Activated naive CD8-positive, alpha-beta T cell treated with anti-CD3 and anti-CD28 coated beads for 36 hours (primary cell): Measurements from ENCODE around the gene TAOK2. TPM values are rescaled to one million over a fixed set of nuclear protein-coding genes. Genes with fewer than 3 reads are reported as not detected.

Experiments used
- DNase-seq: peaks from one replicate; pipeline ENCODE4 v3.0.0; 2021
- H3K27ac Mint-ChIP-seq: one replicate; pipeline ENCODE4 v1.8.0; 2022; ENCODE audit warnings: mild to moderate bottlenecking, moderate library complexity, mixed read lengths
- H3K27me3 Mint-ChIP-seq: one replicate; pipeline ENCODE4 v1.8.0; 2022; ENCODE audit warnings: mild to moderate bottlenecking, mixed read lengths
- H3K36me3 Mint-ChIP-seq: one replicate; pipeline ENCODE4 v1.8.0; 2021; ENCODE audit warnings: mild to moderate bottlenecking, mixed read lengths
- H3K4me1 Mint-ChIP-seq: one replicate; pipeline ENCODE4 v1.8.0; 2021; ENCODE audit warnings: mixed read lengths
- H3K4me3 Mint-ChIP-seq: one replicate; pipeline ENCODE4 v1.8.0; 2022; ENCODE audit warnings: mild to moderate bottlenecking, moderate library complexity, mixed read lengths
- H3K9me3 Mint-ChIP-seq: one replicate; pipeline ENCODE4 v1.8.0; 2022; ENCODE audit warnings: mixed read lengths
- total RNA-seq, 2 experiments: library from RNA; stranded (reverse); gene quantifications; one replicate each; pipeline ENCODE4 v1.2.3, GENCODE V29; 2021

Gene TAOK2
- total RNA-seq, 2 experiments from 2014 or later: 24.9 to 26.4 TPM

DNA sequence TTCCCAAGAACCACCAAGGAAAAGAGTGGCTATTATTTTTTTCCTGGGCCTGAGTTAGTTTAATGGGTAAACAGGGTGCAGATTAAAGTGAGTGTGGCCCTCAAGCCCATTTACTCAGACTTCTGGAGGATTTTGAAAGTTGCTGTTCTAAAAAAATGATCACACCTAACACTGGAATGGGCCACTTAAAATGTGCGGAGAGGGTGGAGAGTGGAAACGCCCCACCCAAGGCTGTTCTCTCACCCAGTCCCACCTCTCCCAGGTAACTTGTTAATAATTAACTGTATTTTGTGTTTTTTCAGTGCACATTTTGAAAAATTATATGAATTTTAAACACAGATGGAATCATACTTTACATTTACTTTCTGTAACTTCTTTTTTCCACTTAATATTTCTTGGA, 16.4 kb downstream of the TAOK2 start:
- Mint-ChIP-seq H3K27ac (no peak overlapping the region), H3K36me3 (peaks cover 14% of the 10 kb centered on the region), H3K4me1 (peaks cover 10% of the 10 kb centered on the region)

DNA sequence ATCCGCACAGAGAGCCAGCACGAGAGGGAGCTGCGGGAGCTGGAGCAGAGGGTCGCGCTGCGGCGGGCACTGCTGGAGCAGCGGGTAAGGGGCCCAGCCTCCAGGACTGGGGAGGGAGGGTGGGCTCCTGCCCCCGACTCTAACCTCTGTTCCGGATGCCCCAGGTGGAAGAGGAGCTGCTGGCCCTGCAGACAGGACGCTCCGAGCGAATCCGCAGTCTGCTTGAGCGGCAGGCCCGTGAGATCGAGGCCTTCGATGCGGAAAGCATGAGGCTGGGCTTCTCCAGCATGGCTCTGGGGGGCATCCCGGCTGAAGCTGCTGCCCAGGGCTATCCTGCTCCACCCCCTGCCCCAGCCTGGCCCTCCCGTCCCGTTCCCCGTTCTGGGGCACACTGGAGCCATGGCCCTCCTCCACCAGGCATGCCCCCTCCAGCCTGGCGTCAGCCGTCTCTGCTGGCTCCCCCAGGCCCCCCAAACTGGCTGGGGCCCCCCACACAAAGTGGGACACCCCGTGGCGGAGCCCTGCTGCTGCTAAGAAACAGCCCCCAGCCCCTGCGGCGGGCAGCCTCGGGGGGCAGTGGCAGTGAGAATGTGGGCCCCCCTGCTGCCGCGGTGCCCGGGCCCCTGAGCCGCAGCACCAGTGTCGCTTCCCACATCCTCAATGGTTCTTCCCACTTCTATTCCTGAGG, 17.4 kb downstream of the TAOK2 start:
- no peak overlapping the region for H3K27ac Mint-ChIP-seq
- DNase-seq: no peak
- no peak overlapping the region for H3K4me3 Mint-ChIP-seq
- H3K36me3 Mint-ChIP-seq: peaks cover 12% of the 10 kb centered on the region
- H3K27me3 Mint-ChIP-seq: no peaks in the 10 kb centered on the region
- H3K9me3 Mint-ChIP-seq: no peaks in the 10 kb centered on the region
- peaks cover 15% of the 10 kb centered on the region for H3K4me1 Mint-ChIP-seq

More for the DNA sequence above, 16.4 kb downstream of the TAOK2 start:
- no peak overlapping the region for H3K4me3 Mint-ChIP-seq
- no peak for DNase-seq
- no peaks in the 10 kb centered on the region for H3K9me3 Mint-ChIP-seq
- H3K27me3 Mint-ChIP-seq: no peaks in the 10 kb centered on the region

DNA sequence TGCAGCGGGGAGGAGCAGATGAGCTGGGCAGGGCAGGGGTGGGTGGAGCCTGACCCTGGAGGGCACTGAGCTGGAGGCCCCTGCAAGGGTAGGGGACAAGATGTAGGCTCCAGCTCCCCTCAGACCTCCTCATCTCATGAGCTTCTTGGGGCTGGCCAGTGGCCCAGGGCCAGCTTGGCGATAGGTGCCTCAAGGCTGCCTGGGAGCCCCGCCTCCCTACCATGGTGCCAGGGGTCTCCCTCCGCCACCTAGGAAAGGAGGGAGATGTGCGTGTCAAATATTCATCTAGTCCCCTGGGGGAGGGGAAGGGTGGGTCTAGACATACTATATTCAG, 17.9 kb downstream of the TAOK2 start:
- Mint-ChIP-seq H3K9me3 (no peaks in the 10 kb centered on the region), H3K27me3 (no peaks in the 10 kb centered on the region), H3K4me3 (no peak overlapping the region), H3K27ac (no peak overlapping the region), H3K36me3 (peaks cover 17% of the 10 kb centered on the region), H3K4me1 (peaks cover 15% of the 10 kb centered on the region)
- DNase-seq: no peak

DNA sequence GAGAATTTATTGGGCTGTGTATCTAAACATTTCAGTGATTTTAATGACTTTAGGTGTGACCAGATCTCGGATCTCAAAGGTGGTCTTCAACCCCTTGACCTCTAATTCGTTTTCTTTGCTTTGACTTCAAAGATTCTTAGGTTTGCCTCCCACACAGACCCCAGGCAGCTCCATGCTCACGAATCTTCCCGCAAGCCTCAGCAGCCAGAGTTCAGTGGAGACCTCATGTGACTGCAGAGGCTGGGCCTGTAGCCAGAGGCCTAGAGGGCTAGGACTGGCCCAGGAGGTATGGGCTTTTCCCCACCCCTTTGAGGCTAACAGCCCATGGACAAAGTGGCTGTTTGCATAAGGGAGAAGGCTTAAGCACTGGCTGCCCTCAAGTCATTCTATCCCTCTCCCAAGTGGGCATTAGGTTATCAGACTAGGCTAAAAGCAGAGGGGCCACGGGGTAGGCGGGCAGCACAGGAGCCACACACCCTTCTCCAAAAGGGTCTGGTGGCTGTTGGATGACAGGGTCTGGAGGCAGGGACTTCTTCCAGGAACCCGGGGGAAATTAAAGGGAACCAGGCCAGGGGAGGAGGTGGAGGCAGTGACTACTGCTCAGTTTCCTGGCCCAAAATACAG, 18.8 kb downstream of the TAOK2 start:
- Mint-ChIP-seq H3K27ac (peak overlapping the region; percentile 74), H3K36me3 (peaks cover 20% of the 10 kb centered on the region), H3K4me1 (peaks cover 20% of the 10 kb centered on the region), H3K27me3 (no peaks in the 10 kb centered on the region), H3K4me3 (no peak overlapping the region), H3K9me3 (no peaks in the 10 kb centered on the region)
- DNase-seq: no peak

DNA sequence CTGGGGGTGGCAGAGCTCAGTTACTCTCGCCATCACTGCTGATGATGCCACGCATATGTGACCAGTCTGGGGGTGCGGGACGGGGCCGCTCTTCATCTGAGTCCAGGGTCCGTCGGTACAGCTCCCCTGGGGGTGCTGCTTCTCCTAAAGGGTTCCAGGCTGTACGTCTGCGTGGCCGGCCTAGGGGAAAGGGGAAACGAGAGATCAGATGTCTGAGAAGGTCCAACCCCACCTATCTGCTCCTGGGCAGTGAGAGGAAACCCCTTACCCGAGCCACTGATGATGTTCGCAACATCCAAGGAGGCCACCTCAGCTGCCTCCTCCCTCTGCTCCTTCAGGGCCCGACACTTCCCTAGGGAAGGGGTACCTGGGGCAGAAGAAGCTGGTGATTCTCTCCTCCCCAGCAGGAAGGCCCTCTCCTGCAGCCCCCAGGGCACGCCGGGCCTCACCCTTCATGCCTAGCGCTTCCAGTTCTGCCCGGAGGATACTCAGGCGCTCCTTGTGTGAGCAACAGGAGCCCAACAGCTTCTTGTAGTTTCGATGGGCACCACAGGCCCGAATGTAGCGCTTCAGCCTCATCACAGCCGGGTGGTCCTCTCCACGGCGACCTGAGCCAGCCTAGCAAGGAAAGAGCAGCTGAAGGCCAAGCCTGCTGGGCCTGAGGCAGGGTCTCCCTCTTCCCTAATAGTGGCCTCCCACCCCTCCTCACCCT, 19.7 kb downstream of the TAOK2 start:
- no peaks in the 10 kb centered on the region for H3K27me3 Mint-ChIP-seq
- H3K4me1 Mint-ChIP-seq: peaks cover 26% of the 10 kb centered on the region
- H3K36me3 Mint-ChIP-seq: peaks cover 27% of the 10 kb centered on the region
- no peak for DNase-seq
- no peak overlapping the region for H3K27ac Mint-ChIP-seq
- no peaks in the 10 kb centered on the region for H3K9me3 Mint-ChIP-seq
- H3K4me3 Mint-ChIP-seq: no peak overlapping the region

DNA sequence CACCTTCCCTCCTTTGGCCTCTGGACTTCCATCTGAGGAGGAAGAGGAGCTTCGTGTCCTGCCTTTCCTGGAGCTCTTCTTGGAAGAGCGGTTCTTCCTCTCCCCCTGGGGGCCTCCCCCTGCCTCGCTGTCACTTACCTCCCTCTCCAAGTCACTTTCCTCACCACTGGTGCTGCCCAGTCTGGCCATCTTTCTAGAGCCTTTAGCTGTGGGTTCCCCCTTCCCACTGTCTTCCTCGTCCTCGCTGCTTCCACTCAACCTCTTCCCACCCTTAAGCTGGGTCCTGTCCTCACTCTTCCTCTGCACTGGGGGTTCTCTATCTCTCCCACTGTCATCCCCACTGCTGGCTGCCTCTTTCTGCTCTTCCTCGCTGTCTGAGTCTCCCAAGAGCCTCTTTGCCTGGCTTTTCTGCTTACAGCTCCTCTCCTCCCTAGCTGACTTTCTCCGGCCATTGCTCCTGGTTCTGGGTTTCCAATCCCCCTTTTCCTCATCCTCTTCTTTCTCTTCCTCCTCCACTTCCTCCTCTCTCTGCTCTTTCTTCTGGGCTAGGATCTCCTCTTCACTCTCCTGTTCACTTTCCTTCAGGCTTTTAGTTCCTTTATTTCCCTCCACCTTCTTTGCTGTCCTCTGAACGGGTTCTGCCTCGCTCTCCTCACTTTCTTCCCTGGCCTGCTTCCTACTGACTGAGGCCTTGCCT, 20.4 kb downstream of the TAOK2 start:
- Mint-ChIP-seq H3K27ac (peak overlapping the region; percentile 50), H3K27me3 (no peaks in the 10 kb centered on the region), H3K4me1 (peaks cover 27% of the 10 kb centered on the region), H3K36me3 (peaks cover 29% of the 10 kb centered on the region), H3K9me3 (no peaks in the 10 kb centered on the region), H3K4me3 (peak overlapping the region; percentile 99)
- DNase-seq: no peak

DNA sequence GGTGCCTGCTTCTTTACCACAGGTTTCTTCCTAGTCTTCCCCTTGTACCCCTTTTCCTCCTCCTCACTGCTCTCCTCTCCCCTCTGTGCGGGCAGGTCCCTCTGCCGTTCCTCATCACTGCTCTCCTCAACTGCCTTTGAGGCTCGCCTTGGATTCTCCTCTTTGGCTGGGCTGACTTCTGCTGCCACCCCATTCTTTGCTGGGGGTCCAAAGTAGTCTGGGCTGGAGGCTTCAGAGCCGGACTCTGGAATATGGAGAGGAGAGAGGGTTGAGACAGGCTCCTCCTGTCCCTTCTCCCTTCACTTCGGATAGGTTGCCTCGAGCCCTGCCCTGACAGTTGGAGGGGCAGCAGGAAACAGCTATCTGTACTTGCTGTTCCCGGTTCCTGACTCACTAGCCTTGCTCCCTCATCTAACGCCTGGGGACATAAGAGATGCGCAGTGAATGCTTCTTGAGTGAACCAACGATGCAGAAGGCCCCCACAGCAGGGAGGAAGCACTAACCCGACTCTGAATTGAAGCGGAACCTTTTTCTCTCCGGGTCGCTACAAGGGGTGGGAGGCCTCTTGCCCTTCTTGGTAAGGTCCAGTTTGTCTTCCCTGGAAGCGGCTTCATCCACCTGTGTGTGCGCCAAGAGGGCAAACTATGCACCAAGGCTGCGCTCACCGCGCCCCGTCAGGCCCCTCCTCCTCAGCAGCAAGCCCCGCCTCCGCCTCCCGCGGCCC, 21.1 kb downstream of the TAOK2 start:
- Mint-ChIP-seq H3K4me3 (peak overlapping the region; percentile 99), H3K9me3 (no peaks in the 10 kb centered on the region), H3K4me1 (peaks cover 30% of the 10 kb centered on the region), H3K27me3 (no peaks in the 10 kb centered on the region), H3K36me3 (peaks cover 29% of the 10 kb centered on the region), H3K27ac (peak overlapping the region; percentile 99)
- DNase-seq: peak; percentile 78

DNA sequence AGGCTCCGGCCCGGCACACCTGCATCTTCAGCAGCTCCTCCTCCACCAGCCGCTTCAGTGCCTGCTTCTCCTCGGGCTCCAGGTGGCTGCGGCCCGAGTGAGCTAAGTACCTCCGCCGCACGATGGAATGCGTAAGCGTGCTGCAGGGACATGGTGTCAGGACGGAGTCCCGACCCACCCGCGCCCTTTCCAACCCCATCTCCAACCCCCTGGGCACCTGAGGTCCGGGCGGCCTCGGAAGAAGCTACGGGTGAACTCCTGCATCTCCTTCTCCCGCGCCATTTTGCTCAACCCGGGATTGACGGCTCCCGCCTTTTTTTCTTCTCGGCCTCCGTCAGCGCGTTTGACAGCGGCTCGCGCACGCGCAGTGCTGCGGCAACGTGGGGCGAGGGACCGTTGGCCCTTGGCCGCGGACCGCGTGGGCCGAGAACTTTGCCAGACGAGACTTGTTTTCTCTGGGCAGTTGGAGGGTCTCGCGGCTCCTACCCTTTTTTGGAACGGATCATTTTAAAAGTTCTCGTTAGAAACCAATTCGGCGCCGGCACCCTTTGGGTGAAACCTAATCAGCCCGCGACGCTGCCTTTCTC, 21.7 kb downstream of the TAOK2 start, which contains the start of gene HIRIP3:
TSS of gene HIRIP3 (minus strand) at position 294 of the 587 bp plus-strand sequence. CDS start at position 282, 12 bp downstream.
- Mint-ChIP-seq H3K27ac (peak within 1 kb of the TSS; percentile 99), H3K9me3 (no peaks in the 10 kb centered on the region), H3K4me1 (peaks cover 30% of the 10 kb centered on the region), H3K4me3 (peak within 1 kb of the TSS; percentile 99), H3K27me3 (no peaks in the 10 kb centered on the region), H3K36me3 (peaks cover 29% of the 10 kb centered on the region)
- peak; percentile 89 for DNase-seq

DNA sequence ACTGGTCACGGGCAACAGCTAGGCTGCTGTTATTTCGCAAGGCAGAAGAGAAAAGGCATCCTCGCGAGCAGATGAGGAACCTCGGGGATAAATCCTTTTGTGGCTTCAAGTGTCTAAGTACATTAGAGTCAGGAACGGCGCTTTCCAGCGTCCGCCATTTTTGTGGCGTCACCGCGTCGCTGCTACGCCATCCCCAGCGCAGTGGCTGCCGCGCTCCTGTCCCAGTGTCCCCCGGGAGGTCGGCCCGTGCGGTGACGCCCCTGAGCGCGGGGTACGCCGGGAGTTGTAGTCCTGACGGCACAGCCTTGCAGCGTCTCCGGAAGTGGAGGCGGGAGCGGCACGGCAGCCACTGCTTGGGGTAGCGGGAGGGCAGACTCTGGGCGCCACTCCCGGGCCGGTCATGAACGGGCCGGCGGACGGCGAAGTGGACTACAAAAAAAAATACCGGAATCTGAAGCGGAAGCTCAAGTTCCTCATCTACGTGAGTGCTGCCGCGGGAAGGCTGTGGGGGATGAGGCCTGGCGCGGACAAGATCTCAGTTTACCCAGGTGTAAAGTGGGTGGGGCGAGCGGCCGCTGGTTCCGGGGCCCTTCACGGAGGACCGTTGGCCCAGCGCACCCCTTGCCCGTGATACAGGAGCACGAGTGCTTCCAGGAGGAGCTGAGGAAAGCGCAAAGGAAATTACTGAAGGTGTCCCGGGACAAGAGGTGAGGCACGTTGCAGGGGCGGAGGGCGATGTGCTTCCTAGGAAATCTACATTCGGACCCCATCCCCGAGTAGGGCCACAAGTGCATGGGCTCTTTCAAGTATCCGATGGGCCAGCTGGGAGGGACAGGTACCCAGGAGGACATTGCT, 22.5 kb downstream of the TAOK2 start, which contains the start of gene INO80E:
TSS of gene INO80E (plus strand) at position 331 of the 855 bp plus-strand sequence. CDS start at position 401, 70 bp downstream.
- Mint-ChIP-seq H3K27me3 (no peaks in the 10 kb centered on the region), H3K9me3 (no peaks in the 10 kb centered on the region), H3K4me3 (peak within 1 kb of the TSS; percentile 99), H3K36me3 (peaks cover 29% of the 10 kb centered on the region), H3K27ac (peak within 1 kb of the TSS; percentile 99), H3K4me1 (peaks cover 30% of the 10 kb centered on the region)
- DNase-seq: peak; percentile 100

DNA sequence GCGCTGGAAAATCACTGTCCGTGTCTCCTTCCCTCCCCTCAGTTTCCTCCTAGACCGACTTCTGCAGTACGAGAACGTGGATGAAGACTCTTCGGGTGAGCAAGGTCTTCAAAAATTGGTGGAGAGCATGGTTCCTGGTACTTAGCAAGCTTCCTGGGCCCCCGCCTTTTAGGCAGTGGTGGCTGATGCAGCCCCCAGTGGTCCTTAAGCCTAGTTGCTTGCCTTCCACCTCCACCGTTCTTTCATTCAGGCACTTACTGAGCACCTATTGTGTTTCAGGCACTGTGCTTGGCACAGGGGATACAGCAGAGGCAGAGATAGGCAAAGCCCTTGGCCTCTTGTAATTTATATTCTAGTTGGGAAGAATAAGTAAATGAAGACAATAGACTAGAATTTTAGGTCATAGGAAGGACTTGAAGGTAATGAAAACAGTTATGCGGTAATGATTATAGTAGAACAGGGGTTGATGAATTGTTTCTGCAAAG, 23.1 kb downstream of the TAOK2 start:
- peak overlapping the region; percentile 99 for H3K27ac Mint-ChIP-seq
- no peaks in the 10 kb centered on the region for H3K27me3 Mint-ChIP-seq
- H3K36me3 Mint-ChIP-seq: peaks cover 29% of the 10 kb centered on the region
- DNase-seq: no peak
- no peaks in the 10 kb centered on the region for H3K9me3 Mint-ChIP-seq
- H3K4me3 Mint-ChIP-seq: peak overlapping the region; percentile 99
- peaks cover 30% of the 10 kb centered on the region for H3K4me1 Mint-ChIP-seq

DNA sequence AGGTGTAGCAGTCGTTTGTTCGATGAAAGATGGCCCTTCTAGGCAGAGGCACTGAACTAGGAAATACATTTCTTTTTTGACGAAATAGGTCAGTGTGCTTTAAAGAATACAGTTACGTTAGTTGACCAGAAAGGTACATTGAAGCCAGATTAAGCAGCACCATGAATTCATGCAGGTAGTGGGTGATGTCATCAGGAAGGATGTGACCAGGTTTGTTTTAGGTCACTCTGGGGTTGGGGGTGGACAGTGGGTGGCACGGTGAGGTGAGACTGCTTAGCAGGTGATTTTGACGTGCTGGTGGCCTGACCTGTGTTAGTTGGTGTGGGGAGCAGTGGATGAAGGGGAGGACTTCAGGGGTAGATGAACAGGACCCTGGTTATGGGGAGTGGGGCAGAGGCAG, 25.9 kb downstream of the TAOK2 start:
- no peaks in the 10 kb centered on the region for H3K9me3 Mint-ChIP-seq
- no peaks in the 10 kb centered on the region for H3K27me3 Mint-ChIP-seq
- peaks cover 26% of the 10 kb centered on the region for H3K4me1 Mint-ChIP-seq
- no peak overlapping the region for H3K4me3 Mint-ChIP-seq
- peaks cover 27% of the 10 kb centered on the region for H3K36me3 Mint-ChIP-seq
- H3K27ac Mint-ChIP-seq: no peak overlapping the region
- DNase-seq: no peak

DNA sequence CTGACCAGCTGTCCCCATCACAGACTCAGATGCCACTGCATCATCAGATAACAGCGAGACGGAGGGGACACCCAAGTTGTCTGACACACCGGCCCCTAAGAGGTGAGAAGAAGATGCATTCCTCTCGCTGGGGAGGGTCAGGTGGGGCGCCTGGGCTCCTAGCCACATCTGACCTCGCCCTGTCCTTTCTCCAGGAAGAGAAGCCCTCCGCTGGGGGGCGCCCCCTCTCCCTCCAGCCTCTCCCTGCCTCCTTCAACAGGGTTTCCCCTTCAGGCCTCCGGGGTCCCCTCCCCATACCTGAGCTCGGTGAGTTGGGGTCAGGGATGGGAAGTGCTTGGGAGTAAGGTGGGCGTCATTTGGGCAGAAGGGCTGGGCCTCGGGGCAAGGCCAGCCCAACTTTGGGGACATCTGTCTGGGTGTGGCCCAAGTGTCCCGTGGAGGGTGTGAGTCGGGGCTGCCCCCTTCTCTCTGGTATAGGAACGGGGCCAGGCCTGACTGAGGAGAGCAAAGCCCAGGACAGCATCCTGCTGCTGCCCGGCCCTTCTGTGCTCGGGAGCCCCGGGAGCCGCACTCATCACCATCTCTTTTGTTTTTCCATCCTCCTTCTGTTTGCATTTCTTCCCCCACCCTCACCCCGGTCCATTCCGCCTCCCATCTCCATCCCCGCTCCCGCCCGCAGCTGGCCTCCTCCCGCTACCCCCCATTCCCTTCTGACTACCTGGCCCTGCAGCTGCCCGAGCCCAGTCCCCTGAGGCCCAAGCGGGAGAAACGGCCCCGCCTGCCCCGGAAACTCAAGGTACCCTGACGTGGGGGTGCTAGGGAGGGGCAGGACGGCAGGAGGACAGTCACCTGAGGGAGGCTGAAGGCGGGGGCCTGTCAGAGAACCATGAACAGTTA, 27.3 kb downstream of the TAOK2 start:
- no peak overlapping the region for H3K27ac Mint-ChIP-seq
- H3K4me3 Mint-ChIP-seq: no peak overlapping the region
- no peaks in the 10 kb centered on the region for H3K9me3 Mint-ChIP-seq
- no peaks in the 10 kb centered on the region for H3K27me3 Mint-ChIP-seq
- no peak for DNase-seq
- H3K4me1 Mint-ChIP-seq: peaks cover 17% of the 10 kb centered on the region
- H3K36me3 Mint-ChIP-seq: peaks cover 21% of the 10 kb centered on the region
